H9 (cell line): ENCODE measurements around the gene PRKACA. TPM values are rescaled to one million over a fixed set of nuclear protein-coding genes. Genes with fewer than 3 reads are reported as not detected.

Source experiments
- DNase-seq: peaks from one replicate; pipeline ENCODE4 v3.0.0-alpha.2; 2017
- H2AFZ ChIP-seq: one replicate; pipeline ENCODE4 v1.6.1; 2013; ENCODE audit warnings: mild to moderate bottlenecking, low read length, control low read depth, moderate library complexity
- H2AK5ac ChIP-seq: 2 replicates; pipeline ENCODE4 v1.6.1; 2013; ENCODE audit warnings: low read length, control low read depth, mixed read lengths; ENCODE audit not compliant: insufficient read length
- H2BK120ac ChIP-seq: one replicate; pipeline ENCODE4 v1.6.1; 2013; ENCODE audit warnings: low read depth, mild to moderate bottlenecking, low read length, control low read depth, inconsistent platforms; ENCODE audit not compliant: poor library complexity, severe bottlenecking
- H2BK12ac ChIP-seq: 2 replicates; pipeline ENCODE4 v1.6.1; 2013; ENCODE audit warnings: low read length, control low read depth, mixed read lengths, low read depth; ENCODE audit not compliant: insufficient read length
- H2BK15ac ChIP-seq: 2 replicates; pipeline ENCODE4 v1.6.1; 2013; ENCODE audit warnings: low read depth, low read length, control low read depth
- H2BK20ac ChIP-seq: one replicate; pipeline ENCODE4 v1.6.1; 2013; ENCODE audit warnings: low read depth, mild to moderate bottlenecking, low read length, control low read depth, inconsistent platforms; ENCODE audit not compliant: poor library complexity, severe bottlenecking
- H2BK5ac ChIP-seq: 2 replicates; pipeline ENCODE4 v1.6.1; 2013; ENCODE audit warnings: low read length, control low read depth, mixed read lengths; ENCODE audit not compliant: insufficient read length
- H3K14ac ChIP-seq: 2 replicates; pipeline ENCODE4 v1.6.1; 2013; ENCODE audit warnings: low read length, control low read depth; ENCODE audit not compliant: insufficient read depth
- H3K18ac ChIP-seq: 2 replicates; pipeline ENCODE4 v1.6.1; 2013; ENCODE audit warnings: low read depth, mild to moderate bottlenecking, mixed read lengths, low read length, control low read depth; ENCODE audit not compliant: insufficient read length
- H3K23ac ChIP-seq: 2 replicates; pipeline ENCODE4 v1.6.1; 2013; ENCODE audit warnings: low read length, control low read depth, mixed read lengths, low read depth; ENCODE audit not compliant: insufficient read length
- H3K23me2 ChIP-seq: 2 replicates; pipeline ENCODE4 v1.6.1; 2013; ENCODE audit warnings: low read depth, mild to moderate bottlenecking, mixed read lengths, low read length, control low read depth; ENCODE audit not compliant: insufficient read length, poor library complexity, severe bottlenecking
- H3K27ac ChIP-seq: 2 replicates; pipeline ENCODE4 v1.5.1; 2013; ENCODE audit warnings: low read length, control low read depth, mixed read lengths, low read depth; ENCODE audit not compliant: insufficient read length
- H3K27me3 ChIP-seq: 2 replicates; pipeline ENCODE4 v1.6.1; 2013; ENCODE audit warnings: low read length, control low read depth, inconsistent platforms; ENCODE audit not compliant: insufficient read depth
- H3K4ac ChIP-seq: 2 replicates; pipeline ENCODE4 v1.6.1; 2013; ENCODE audit warnings: low read depth, mild to moderate bottlenecking, control low read depth, inconsistent platforms, low read length, moderate library complexity
- H3K4me1 ChIP-seq: 2 replicates; pipeline ENCODE4 v1.6.1; 2013; ENCODE audit warnings: low read length, control low read depth, inconsistent platforms; ENCODE audit not compliant: insufficient read depth
- H3K4me2 ChIP-seq: 2 replicates; pipeline ENCODE4 v1.6.1; 2013; ENCODE audit warnings: low read length, control low read depth, mixed read lengths; ENCODE audit not compliant: insufficient read length, insufficient read depth
- H3K56ac ChIP-seq: 2 replicates; pipeline ENCODE4 v1.6.1; 2013; ENCODE audit warnings: low read depth, mild to moderate bottlenecking, mixed read lengths, low read length, control low read depth; ENCODE audit not compliant: insufficient read length
- H3K79me1 ChIP-seq: 2 replicates; pipeline ENCODE4 v1.6.1; 2013; ENCODE audit warnings: low read depth, mild to moderate bottlenecking, moderate library complexity, low read length, control low read depth, inconsistent platforms; ENCODE audit not compliant: insufficient read depth, poor library complexity, severe bottlenecking
- H3K79me2 ChIP-seq: 2 replicates; pipeline ENCODE4 v1.6.1; 2013; ENCODE audit warnings: low read length, control low read depth, inconsistent platforms; ENCODE audit not compliant: insufficient read depth
- H3K9ac ChIP-seq: 2 replicates; pipeline ENCODE4 v1.6.1; 2013; ENCODE audit warnings: low read length, control low read depth, mixed read lengths; ENCODE audit not compliant: insufficient read length; ENCODE audit errors: extremely low read depth
- H3K9me3 ChIP-seq: one replicate; pipeline ENCODE4 v1.6.1; 2013; ENCODE audit warnings: low read depth, low read length, inconsistent platforms; ENCODE audit not compliant: control insufficient read depth
- H3T11ph ChIP-seq: one replicate; pipeline ENCODE4 v1.6.1; 2013; ENCODE audit warnings: mild to moderate bottlenecking, low read length, control low read depth, inconsistent platforms
- H4K20me1 ChIP-seq: one replicate; pipeline ENCODE4 v1.6.1; 2013; ENCODE audit not compliant: control insufficient read depth, insufficient read length, insufficient read depth
- H4K5ac ChIP-seq: 2 replicates; pipeline ENCODE4 v1.6.1; 2013; ENCODE audit warnings: low read depth, mild to moderate bottlenecking, mixed read lengths, low read length, control low read depth; ENCODE audit not compliant: insufficient read length
- H4K8ac ChIP-seq: replicated peaks from 2 replicates; pipeline ENCODE4 v1.6.1; 2013; ENCODE audit warnings: low read length, control low read depth, mixed read lengths, low read depth; ENCODE audit not compliant: insufficient read length
- H4K91ac ChIP-seq: 2 replicates; pipeline ENCODE4 v1.6.1; 2013; ENCODE audit warnings: low read depth, mild to moderate bottlenecking, moderate library complexity, mixed read lengths, low read length, control low read depth; ENCODE audit not compliant: insufficient read length
- H3K27ac Mint-ChIP-seq, 3 experiments: 2 replicates in 2 of 3; 3 replicates in 1 of 3; pipeline ENCODE4 v1.8.0; 2020 to 2021; ENCODE audit warnings: mixed read lengths in 3 of 3, mild to moderate bottlenecking in 1 of 3, moderate library complexity in 1 of 3
- H3K27me3 Mint-ChIP-seq: 2 replicates; pipeline ENCODE4 v1.8.0; 2021; ENCODE audit warnings: low read depth, mild to moderate bottlenecking, moderate library complexity, mixed read lengths
- H3K36me3 Mint-ChIP-seq, 3 experiments: 2 replicates in 2 of 3; 3 replicates in 1 of 3; pipeline ENCODE4 v1.8.0; 2020 to 2021; ENCODE audit warnings: low read depth in 3 of 3, mixed read lengths in 3 of 3; ENCODE audit not compliant: insufficient read depth in 1 of 3
- H3K4me1 Mint-ChIP-seq, 2 experiments: 2 replicates each; pipeline ENCODE4 v1.8.0; 2020; ENCODE audit warnings: mixed read lengths in 2 of 2
- H3K4me3 Mint-ChIP-seq, 2 experiments: 2 replicates in 1 of 2; 3 replicates in 1 of 2; pipeline ENCODE4 v1.8.0; 2020 to 2021; ENCODE audit warnings: mild to moderate bottlenecking in 2 of 2, mixed read lengths in 2 of 2, moderate library complexity in 1 of 2
- H3K9me3 Mint-ChIP-seq, 2 experiments: 2 replicates in 1 of 2; 3 replicates in 1 of 2; pipeline ENCODE4 v1.8.0; 2020; ENCODE audit warnings: mild to moderate bottlenecking in 2 of 2, mixed read lengths in 2 of 2, moderate library complexity in 1 of 2
- CTCF ChIP-seq: fragments of 200-600 bp; sonication (generic); conservative IDR thresholded peaks from 3 replicates; pipeline ENCODE4 v1.8.0; 2021; ENCODE audit warnings: antibody characterized with exemption, mild to moderate bottlenecking
- WGBS: extraction: QIAGEN DNeasy Blood & Tissue Kit; methylation state at CpG from one replicate; pipeline ENCODE4 v1.1.7; 2013; ENCODE audit warnings: missing lambda C conversion rate, low lambda C conversion rate, mixed read lengths; ENCODE audit not compliant: insufficient read length; ENCODE audit errors: extremely low coverage; 5-methylcytosine and 5-hydroxymethylcytosine counted together
- total RNA-seq: library from RNA; stranded (reverse); gene quantifications from 2 replicates; pipeline ENCODE4 v1.2.1, GENCODE V29; 2021

The PRKACA gene
- total RNA-seq, 1 experiment from 2014 or later: 51.8 TPM

- no peak overlapping the region for H3K4ac ChIP-seq
- H3K79me2 ChIP-seq: peaks cover 2% of the 10 kb centered on the region; the same call in 1 of the 2 replicates
- peak overlapping the region; percentile 50 for H3K14ac ChIP-seq
- no peaks in the 10 kb centered on the region for H3K9me3 Mint-ChIP-seq
- H4K8ac ChIP-seq: no peak overlapping the region
- H2AK5ac ChIP-seq: no peak overlapping the region
- H3K23me2 ChIP-seq: peaks cover 8% of the 10 kb centered on the region
- peak overlapping the region; percentile 75 for H2BK12ac ChIP-seq
- no peak overlapping the region for H3K27ac ChIP-seq
- no peak overlapping the region for H3K23ac ChIP-seq
- H3K4me1 ChIP-seq: peaks cover 9% of the 10 kb centered on the region; the same call in 1 of the 2 replicates
- H3K27me3 Mint-ChIP-seq: peaks cover 2% of the 10 kb centered on the region; the same call in 1 of the 2 replicates
- peak overlapping the region; percentile 61 to 86 (median 79); a peak in 2 of 7 replicates for H3K27ac Mint-ChIP-seq
- H2BK5ac ChIP-seq: no peak overlapping the region
- no peak overlapping the region for H2AFZ ChIP-seq
- H3K9ac ChIP-seq: no peak overlapping the region
- TF ChIP-seq CTCF: no peak
- H3K18ac ChIP-seq: no peak overlapping the region
- H3K79me1 ChIP-seq: no peaks in the 10 kb centered on the region
- H2BK120ac ChIP-seq: no peak overlapping the region
- no peak overlapping the region for H3T11ph ChIP-seq
- peaks cover 31 to 34% of the 10 kb centered on the region in 2 experiments for H3K4me1 Mint-ChIP-seq
- H4K5ac ChIP-seq: no peak overlapping the region
- no peaks in the 10 kb centered on the region; the same call in 1 of the 2 replicates for H3K27me3 ChIP-seq
- H4K20me1 ChIP-seq: no peaks in the 10 kb centered on the region
- no peaks in the 10 kb centered on the region; a peak in 1 of 7 replicates for H3K36me3 Mint-ChIP-seq
- no peak overlapping the region for H2BK20ac ChIP-seq
- WGBS: no CpG with 5 or more reads among the region's 12 CpGs
- no peak overlapping the region for H4K91ac ChIP-seq
- no peak overlapping the region for H3K56ac ChIP-seq
- H3K4me3 Mint-ChIP-seq: no peak overlapping the region
- no peak overlapping the region for H3K4me2 ChIP-seq
- H2BK15ac ChIP-seq: no peak overlapping the region
- no peaks in the 10 kb centered on the region for H3K9me3 ChIP-seq
- DNase-seq: no peak
Measured at GRCh38 chr19:14112051-14112808, 5.3 kb downstream of the PRKACA start.
